ENCODE results near the gene PALD1. TPM values are rescaled to one million over a fixed set of nuclear protein-coding genes. Genes with fewer than 3 reads are reported as not detected.

Gene PALD1
- total and polyA plus RNA-seq, 2 experiments from 2014 or later, result 11.9 to 58.2 TPM

GRCh38 chr10:70557086-70557845, 78.7 kb downstream of the PALD1 start:
- H3K27ac ChIP-seq (ENCODE audit: low read depth), result no peak overlapping the region
- H3K9me2 ChIP-seq (ENCODE audit: insufficient read depth), result no peaks in the 10 kb centered on the region
- Mint-ChIP-seq H3K4me1 (peaks cover 25% of the 10 kb centered on the region), H3K27ac (no peak overlapping the region), H3K27me3 (ENCODE audit: insufficient read depth, low read depth, poor library complexity) (peaks cover 12% of the 10 kb centered on the region), H3K36me3 (ENCODE audit: low read depth) (peaks cover 31% of the 10 kb centered on the region), H3K9me3 (no peaks in the 10 kb centered on the region), H3K4me3 (no peak overlapping the region)
- no peaks in the 10 kb centered on the region for H4K20me1 ChIP-seq (replicated peaks; ENCODE audit: insufficient read depth)
- no peak overlapping the region for H3K4me2 ChIP-seq
- peaks cover 8% of the 10 kb centered on the region; the same call in 1 of the 2 replicates for H3K4me1 ChIP-seq (ENCODE audit: insufficient read depth)
- H3F3A ChIP-seq (replicated peaks; ENCODE audit: low read depth), result no peaks in the 10 kb centered on the region
- H3K27me3 ChIP-seq (ENCODE audit: insufficient read depth), result no peaks in the 10 kb centered on the region
- H2AFZ ChIP-seq, result no peak overlapping the region
- H3K36me3 ChIP-seq (ENCODE audit: insufficient read depth), result no peaks in the 10 kb centered on the region
- no peak overlapping the region for H3K4me3 ChIP-seq
- TF ChIP-seq JUNB (IDR thresholded peaks at IDR 0.05; ENCODE audit: unreplicated experiment), result no peak
- no peak for TF ChIP-seq NANOG (IDR thresholded peaks at IDR 0.05; ENCODE audit: borderline replicate concordance)
- TF ChIP-seq EZH2phosphoT487 (IDR thresholded peaks at IDR 0.05; ENCODE audit: unreplicated experiment), result no peak
- no peak for TF ChIP-seq ZNF331 (CRISPR knock-in tag; IDR thresholded peaks at IDR 0.05; ENCODE audit: low read depth)
- no peak for TF ChIP-seq EZH2 (IDR thresholded peaks at IDR 0.05; ENCODE audit: low read depth, unreplicated experiment)
- no peak for TF ChIP-seq CREB1 (CRISPR knock-in tag; IDR thresholded peaks at IDR 0.05; ENCODE audit: low read depth)
- TF ChIP-seq ETS1 (IDR thresholded peaks at IDR 0.05), result no peak
- TF ChIP-seq STAT1 (IDR thresholded peaks at IDR 0.05; ENCODE audit: unreplicated experiment), result no peak
- no peak for TF ChIP-seq ZNF114 (CRISPR knock-in tag; IDR thresholded peaks at IDR 0.05)
- TF ChIP-seq CTCF (conservative IDR thresholded peaks at IDR 0.05; ENCODE audit: low read depth in 2 of 2), result no peak
- TF ChIP-seq POLR2AphosphoS5 (IDR thresholded peaks at IDR 0.05; ENCODE audit: low read depth), result no peak
- TF ChIP-seq REST (IDR thresholded peaks at IDR 0.05; ENCODE audit: unreplicated experiment), result no peak
- no peak for TF ChIP-seq ZNF462 (CRISPR knock-in tag; IDR thresholded peaks at IDR 0.05)
- no peak for ATAC-seq
- H3K79me2 ChIP-seq (replicated peaks; ENCODE audit: insufficient read depth), result no peaks in the 10 kb centered on the region
- no peak for DNase-seq (ENCODE audit: low spot score)
